ENCODE data around the gene RAET1G.

DNA sequence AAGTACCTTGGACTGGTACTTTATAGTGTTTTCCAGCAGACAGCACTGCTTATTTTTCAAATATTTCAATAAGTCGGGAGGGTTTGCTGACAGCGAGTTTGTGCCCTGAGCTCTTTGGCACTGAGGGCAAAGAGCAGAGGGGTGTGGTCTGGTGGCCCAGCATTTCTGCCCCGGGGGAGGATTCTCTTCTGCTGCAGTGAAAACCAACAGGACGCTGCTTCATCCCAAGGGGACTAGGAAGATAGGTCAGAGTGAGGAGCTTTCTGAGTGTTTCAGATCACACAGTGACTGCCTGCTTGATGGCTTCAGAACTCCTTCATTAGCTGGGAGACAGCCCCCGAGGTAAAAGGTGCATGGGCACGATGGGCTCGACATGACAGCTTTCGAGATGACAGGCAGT is 27.5 kb upstream of the RAET1G start:
- no peak for TF ChIP-seq CTCF (conservative IDR thresholded peaks at IDR 0.05; ENCODE audit: low read depth, low read length)
- TF ChIP-seq EZH2 (IDR thresholded peaks at IDR 0.05; ENCODE audit: borderline replicate concordance, low read depth, low read length, poor library complexity, severe bottlenecking): no peak
